CD4-positive, alpha-beta T cell treated with Interleukin-12 subunit alpha and Interleukin-12 subunit beta, for 1 hour (primary cell): ENCODE results near the gene TRIM31.

ENCODE experiments used
- DNase-seq: peaks from one replicate; pipeline ENCODE4 v3.0.0-alpha.2; 2020

The TRIM31 gene, protein sequence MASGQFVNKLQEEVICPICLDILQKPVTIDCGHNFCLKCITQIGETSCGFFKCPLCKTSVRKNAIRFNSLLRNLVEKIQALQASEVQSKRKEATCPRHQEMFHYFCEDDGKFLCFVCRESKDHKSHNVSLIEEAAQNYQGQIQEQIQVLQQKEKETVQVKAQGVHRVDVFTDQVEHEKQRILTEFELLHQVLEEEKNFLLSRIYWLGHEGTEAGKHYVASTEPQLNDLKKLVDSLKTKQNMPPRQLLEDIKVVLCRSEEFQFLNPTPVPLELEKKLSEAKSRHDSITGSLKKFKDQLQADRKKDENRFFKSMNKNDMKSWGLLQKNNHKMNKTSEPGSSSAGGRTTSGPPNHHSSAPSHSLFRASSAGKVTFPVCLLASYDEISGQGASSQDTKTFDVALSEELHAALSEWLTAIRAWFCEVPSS

DNA sequence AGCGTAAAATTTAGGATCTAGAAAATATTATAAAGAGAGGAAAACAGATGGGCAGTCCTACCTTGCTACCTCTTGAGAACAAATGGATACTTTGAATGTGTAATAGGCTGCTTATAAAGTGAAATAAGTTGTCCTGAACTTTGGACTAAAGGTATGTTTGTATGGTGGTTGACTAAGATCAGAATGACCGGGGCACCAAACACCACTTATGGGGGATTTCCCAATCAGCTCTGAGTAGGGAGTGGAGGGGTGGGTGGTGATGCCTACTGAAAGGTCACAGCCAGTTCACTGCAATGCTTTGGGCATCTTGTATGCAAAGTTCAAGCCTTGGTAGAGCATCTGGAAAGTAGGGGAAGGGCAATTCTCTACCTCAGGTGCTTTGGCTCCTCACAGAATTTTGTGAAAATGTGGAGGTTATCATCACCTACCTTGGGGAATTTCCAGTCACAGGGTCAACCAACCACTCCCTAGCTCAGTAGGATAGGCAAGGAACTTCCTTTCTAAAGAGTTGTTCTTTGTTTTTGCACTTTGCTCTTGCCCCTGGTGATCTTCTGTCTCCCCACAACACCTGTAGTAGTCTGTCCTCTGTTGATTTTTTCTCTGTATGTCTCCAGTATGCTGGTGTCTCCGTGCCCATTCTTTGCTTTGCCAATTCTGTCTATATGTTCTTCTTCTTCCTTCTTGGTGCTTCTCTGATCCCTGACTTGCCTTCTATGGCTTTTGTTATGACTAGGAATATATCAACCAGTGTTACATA lies at the start of gene TRIM31:
Gene TRIM31, minus strand, starts transcription at position 88 of the 757 bp plus-strand sequence. CDS start 285 bp downstream, outside the sequence.
- DNase-seq = no peak

DNA sequence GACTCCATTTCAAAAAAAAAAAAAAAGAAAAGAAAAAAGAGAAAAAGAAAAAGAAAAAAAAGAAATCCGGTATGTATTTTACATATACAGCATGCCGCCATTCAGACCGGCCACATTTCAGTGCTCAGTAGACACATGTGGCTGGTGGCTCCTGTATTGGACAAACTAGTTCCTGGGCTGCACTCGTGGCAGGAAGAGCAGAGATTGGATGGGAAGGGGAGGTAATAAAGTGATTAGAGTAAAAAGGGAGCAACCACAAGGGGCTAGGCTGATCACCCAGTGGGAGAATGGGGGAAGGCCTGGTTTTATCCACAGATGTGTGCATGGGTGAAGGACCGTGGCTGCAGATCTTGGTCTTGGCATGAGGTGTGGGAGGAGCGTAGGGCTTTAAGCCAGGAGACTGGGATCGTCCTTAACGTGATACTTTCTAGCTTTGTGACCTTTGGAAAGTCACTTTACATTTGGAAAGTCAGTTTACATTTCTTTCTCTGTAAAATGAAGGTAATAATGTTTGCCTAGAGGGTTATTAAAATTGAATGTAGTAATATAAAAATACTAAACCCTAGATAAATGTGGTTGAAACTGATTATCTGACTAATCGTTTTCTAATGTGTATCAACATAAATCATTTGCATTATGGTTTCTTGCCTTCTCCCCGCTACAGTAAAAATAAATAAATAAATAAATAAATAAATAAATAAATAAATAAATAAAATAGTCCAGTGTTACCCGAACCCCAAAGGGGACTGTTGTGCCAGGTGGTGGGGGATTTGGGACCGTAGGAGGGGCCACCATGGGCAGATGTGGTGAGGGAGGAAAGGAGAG lies 49.6 kb upstream of the TRIM31 start:
- no peak for DNase-seq

DNA sequence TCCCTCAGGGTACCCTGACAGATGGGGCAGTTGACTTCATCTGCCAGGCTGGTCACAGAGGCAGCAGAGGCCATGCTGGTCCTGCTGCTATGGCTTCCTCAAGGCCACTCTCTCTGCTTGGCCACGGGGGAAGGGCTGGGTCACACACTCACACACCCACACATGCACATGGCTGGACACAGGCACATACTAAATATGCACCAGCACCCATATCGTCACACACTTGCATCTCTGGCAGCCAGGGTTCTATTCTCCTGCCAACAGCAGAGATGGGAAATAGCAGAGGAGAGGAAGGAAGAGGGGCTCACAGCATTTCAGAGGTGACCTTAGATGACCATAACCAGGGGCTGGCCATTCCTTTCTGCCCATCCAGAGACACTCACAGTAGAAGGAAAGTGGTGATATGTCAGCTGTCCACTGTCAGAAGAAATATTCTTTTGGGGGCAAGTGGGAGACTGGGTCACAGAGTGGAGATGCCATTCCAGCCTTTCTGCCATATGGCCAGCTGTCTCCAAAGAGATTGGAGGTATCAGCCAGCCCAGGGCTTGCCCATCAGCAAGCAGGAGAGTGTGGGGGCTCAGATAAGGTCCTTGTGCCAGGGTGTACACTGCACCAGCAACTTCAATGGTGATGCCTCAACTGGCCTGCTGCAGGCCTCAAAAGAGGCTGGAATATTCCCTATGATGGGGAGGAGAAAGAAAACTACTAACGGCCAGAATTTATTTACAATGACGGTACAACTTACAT lies 48.1 kb upstream of the TRIM31 start, which contains the start of gene TRIM10:
Gene TRIM10, minus strand, starts transcription at position 427 of the 747 bp plus-strand sequence. Its CDS starts 353 bp downstream, at position 74.
- DNase-seq = no peak

DNA sequence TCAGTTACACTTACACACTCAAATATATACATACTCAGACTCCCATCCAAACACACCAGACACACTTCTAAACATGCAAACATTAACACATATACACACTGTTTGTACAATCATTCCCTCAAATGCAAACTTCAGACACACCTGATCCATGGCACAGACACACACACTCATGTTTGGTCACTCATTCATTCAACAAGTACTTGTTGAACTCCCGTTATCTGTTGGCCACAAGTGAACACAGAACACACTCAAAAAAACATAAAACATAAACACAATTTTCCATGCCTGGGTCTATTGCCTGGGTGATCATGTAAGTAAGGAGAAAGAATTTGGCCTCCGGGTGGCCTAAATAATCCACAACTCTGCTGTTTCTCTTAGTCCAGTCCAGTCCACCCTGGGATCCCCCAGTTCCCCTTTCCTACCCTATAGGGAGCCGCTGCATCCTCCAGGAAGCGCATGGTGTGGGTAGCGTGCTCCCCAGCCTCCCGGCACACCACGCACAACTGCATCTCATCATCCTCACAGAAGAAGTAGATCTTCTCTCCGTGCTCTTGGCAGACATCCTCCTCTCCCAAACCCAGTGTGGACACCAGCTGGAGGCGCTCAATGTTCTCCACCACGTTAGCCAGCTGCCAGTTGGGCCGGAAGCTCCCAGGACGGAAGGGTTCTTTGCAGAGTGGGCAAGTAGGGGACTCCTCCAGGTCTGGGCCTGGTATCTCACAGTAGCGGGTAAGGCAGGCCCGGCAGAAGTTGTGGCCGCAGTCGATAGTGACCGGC lies 47.3 kb upstream of the TRIM31 start:
- DNase-seq = no peak

DNA sequence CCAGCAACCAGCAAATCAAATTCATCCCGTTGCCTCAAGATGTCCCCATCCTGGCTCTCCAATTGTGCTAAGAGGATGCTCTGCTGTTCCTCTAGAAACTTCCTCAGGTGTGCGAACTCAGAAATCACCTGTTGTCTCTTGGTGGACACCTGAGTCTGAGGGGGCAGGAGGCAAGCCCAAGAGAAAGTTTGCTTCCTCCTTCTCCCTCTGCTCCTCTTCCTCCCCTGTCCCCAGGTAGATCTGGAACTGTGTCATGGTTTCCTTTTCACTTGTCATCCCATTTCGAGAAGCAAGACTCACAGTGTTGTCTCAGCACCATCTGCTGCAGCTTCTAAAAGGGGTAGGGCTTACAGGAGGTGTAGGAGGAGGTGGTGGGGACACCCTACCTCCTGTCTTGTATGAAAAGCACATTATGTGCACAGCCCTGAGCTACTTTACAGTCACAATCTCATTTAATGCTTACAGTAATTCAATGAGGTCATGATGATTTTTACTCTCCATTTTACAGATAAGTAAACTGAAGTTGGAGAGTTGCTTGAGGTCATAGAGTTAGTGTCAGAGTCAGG lies 45.7 kb upstream of the TRIM31 start:
- no peak for DNase-seq

- no peak for DNase-seq
Observed at GRCh38 chr6:30157999-30158398, 45.1 kb upstream of the TRIM31 start.

DNA sequence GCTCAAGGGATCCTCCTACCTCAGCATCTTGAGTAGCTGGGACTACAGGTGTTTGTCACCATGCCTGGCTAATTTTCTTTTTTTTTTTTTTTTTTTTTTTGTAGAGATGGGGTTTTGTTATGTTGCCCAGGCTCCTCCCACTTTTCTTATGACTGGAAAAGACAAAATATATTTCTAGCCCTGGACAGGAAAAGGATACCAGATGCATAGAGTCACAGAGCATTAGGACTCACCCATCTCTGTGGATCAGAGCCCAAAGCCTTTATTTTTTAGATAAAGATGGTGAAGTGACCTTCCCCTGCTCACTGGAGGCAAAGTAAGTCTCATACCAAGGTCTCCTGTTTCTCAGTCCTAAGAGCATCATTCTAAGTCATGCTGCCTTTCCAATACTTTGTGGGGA lies 44.7 kb upstream of the TRIM31 start:
- no peak for DNase-seq

GRCh38 chr6:30156774-30157173 lies 43.9 kb upstream of the TRIM31 start:
- DNase-seq = no peak

DNA sequence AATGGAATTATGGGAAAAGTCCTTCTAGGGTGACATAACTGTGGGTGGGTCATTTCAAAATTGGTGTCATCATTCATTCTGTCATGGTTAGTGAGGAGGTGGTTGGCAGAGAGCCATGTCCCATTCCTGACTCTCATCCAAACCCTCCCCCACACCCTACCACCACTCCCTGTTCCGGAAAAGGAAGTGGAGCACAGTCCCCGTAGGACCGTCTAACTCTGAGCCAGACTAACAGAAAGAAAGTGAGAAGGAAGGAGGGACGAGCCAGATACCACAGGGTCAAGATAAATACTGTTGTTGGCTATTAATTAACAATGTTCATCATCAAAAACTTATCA lies 43.3 kb upstream of the TRIM31 start:
- DNase-seq = no peak

DNA sequence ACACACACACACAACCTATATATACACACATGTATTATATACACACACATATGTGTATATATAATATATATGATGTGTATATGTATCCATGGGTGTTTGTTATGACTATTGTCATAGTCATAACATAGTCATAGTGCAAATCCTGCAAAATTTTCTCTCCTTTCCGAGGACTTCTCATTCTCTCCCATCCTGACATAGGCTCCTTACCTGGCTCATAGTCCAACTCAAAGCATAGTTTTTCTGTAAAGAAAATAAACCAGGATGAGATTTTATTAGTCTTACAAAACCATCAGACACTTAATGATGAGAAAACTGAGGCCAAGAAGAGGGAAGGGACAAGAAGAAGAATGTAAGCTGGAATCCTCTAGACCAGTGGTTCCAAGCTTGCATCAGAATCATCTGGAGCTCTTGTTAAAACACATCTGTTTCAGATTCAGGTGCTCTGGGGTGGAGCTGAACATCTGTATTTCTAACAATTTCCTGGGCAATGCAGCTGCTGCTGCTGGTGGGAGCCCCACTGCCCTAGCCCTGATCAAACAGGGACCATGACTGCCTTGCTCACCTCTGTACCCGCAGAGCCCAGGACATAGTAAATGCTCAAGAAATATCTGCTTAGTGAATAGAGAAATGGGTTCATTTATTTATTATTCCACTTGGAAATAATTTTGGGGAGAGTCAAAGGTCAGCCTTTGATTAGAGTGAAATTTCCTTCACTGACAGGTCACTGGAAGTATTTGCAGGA lies 42.8 kb upstream of the TRIM31 start:
- DNase-seq = no peak

- no peak for DNase-seq
Observed at GRCh38 chr6:30154709-30155519, 42.0 kb upstream of the TRIM31 start.

DNA sequence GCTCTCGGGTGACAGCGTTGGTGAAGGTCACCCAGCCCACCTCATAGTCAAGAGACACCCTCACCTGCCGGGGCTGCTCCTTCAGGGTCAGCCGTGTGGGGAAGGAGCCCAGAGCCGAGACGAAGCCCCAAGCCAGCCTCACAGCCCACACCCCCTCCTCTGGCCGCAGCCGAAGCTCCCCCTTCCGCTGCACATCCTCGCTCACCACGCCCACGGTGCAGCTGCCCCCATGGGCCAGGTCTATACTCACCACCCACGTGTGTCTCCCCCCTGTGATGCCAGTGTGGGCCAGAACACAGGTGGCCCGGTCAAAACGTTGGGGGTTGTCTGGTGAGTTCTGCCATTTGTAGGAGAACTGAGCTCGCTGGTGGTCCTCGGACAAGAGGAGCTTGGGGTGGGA lies 41.2 kb upstream of the TRIM31 start:
- DNase-seq = no peak

GRCh38 chr6:30152910-30153610 lies 40.2 kb upstream of the TRIM31 start:
- DNase-seq = no peak

DNA sequence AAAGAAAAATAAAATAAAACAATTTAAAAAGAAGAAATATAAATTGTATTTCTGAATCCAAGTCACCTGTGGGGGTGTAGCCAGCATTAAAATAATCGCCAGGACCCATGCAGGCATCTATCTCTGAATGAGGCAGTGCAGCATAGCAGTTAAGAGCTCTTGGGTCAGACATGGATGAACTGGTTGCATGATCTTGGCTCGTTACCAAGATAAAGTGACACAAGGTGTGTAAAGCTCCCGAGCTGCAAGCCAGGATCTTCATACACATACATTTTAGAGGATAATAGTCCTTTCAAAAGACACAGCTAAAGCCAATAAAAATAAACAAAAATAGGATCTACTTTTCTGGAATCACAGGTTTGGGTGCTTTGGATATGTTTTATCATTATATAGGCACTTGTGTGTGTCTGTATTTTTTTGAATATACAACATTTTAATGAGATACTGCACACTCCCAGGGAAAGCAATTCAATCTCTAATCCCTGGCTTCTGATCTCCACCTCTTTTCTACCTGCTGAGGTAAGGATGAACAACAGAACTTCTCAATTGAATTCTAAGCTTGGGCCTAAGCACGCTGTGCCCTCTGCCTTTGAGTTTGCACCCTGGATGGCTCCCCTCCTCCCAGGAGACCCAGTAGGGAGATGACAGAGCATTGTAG lies 39.3 kb upstream of the TRIM31 start:
- no peak for DNase-seq

- DNase-seq = no peak
Observed at GRCh38 chr6:30151580-30151979, 38.7 kb upstream of the TRIM31 start.

DNA sequence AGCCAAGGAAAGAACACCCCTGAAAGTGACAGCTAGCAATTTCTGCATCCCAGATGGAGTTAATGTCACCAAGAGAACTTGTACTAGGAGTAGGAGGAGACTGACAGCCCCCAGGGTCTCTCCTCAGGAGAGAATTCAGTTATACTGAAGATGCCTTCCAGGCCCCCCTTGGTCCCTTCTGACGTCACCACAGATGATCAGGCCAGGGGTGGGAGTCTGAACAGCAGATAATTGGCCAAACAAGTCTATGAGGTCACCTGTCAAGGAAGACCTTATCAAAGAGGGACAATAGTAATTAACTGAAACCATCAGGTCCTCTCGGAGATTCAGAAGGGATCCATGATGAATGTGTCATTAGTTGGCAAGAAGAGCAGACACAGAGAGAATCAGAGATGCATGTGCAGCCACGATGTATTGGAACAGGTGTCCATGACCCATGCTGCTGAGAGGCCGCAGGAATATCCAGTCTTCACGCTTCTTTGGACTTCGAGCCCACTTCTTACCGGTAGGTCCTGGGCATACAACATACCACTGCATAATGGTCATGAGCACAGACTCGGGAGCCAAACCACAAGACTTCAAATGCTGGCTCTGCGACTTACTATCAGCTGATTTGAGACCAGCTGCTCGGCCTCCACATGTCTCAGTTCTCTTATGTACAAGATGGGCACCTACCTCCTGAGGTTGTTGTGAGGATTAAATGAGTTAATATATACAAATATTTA lies 37.9 kb upstream of the TRIM31 start:
- no peak for DNase-seq

DNA sequence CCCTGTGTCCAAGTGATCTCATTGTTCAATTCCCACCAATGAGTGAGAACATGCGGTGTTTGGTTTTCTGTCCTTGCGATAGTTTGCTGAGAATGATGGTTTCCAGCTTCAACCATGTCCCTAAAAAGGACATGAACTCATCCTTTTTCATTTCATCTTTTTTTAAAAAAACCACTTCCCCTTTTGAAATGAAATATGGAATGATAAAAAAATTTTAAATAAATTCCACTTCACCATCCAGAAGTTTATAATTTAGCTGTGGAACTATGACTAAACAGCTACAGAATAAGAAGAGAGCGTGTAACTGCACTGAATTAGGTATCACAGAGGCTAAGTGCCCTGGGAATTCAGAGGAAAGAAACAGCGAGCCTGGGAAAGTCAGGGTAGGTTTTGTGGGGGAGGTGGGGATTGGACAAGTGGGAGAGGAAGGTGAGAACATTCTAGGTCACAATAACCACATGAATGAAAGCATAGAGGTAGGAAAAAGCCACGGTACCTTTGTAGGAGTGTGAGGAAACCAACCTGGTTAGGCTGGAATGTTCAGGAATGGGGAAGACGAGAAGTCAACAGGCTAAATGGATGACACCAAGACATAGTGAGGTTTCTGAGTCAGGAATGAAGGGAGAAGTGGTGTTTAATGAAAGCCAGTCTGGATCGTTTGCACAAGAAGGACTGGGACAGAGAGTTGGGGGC lies 37.1 kb upstream of the TRIM31 start:
- no peak for DNase-seq
